GM21529 (cell line): ENCODE results near the gene OGDHL.
"Not testable (repeated sequence)": the region's sequence is repeated elsewhere in the genome, so short reads cannot be mapped to it uniquely, and the experiment has no call there.

Source experiments
- ATAC-seq: cut with Tn5 transposase; IDR thresholded peaks from one replicate; pipeline ENCODE4 v1.9.1; 2021; ENCODE audit not compliant: unreplicated experiment

Gene OGDHL

GRCh38 chr10:49756641-49757040 lies 5.5 kb downstream of the OGDHL start:
- ATAC-seq = no peak

GRCh38 chr10:49756031-49756430 lies 6.1 kb downstream of the OGDHL start:
- ATAC-seq = no peak

DNA sequence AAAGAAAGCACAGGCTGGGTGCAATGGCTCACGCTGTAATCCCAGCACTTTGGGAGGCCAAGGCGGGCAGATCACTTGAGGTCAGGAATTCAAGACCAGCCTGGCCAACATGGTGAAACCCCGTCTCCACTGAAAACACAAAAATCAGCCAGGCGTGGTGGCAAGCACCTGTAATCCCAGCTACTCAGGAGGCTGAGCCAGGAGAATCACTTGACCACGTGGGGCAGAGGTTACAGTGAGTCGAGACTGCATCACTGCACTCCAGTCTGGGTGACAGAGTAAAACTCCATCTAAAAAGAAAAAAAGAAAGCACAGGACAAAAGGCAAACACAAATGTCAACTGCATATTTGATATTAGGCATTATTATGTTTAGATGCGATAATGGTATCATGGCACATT lies 7.2 kb downstream of the OGDHL start:
- ATAC-seq = not testable (repeated sequence)

DNA sequence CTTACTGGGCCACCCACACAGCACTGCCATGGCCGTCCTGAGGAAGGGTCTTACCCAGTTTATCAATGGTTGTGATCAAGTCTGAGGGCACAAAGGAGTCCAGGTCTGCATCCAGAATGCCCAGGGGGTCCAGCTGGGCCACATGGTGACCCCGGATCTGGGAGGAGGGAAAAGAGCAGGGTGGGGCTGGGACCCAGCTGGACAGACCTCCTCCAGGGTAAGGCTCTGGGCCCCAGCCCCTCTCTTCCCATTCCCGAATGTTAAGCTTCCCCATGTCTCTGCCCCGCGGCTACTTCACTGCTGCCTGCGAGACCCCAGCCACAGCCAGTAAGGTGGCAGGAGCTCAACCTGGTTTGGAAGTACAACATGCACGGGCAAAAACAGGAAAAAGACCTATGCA lies 9.5 kb downstream of the OGDHL start:
- no peak for ATAC-seq

DNA sequence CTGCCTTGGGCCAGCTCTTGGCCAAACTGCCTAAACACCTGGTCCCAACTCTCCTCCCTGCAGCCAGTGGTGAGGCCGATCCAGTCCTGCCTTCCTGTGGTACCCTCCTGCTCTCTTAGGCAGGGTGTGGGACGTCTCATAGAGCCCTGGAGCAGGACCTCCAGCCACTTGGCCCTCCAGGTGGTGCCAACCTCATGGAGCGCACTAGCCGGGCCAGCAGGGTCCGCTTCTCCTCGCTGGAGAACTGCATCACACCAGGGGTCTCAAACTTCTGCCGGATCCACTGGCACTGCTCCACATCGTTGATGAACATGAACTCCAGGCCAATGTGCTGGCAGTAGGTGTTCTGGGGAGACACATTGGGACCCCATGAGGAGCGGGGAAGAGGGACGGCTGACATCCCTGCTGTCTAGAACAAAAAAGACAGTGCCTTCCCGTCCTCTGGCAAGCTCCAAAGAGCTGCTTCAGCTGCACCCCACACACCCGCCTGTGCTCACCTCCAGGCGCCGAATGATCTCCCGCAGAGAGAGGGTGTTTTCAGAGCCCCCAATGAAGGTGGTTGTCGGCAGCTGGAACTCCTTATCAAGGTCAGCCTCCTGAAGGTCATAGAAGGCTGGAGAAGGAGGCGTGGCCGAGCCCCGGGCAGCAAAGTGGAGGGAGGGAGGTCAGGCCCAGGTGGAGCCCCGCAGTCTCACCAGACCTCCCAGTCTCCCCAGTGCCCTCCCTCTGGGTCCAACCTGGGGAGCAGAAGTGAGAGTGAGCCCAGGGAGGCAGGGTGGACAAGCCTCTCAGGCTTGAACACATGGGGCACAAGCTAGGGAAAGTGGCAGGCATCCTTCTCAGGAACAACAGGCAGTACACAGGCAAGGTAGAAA lies 10.2 kb downstream of the OGDHL start:
- no peak for ATAC-seq

DNA sequence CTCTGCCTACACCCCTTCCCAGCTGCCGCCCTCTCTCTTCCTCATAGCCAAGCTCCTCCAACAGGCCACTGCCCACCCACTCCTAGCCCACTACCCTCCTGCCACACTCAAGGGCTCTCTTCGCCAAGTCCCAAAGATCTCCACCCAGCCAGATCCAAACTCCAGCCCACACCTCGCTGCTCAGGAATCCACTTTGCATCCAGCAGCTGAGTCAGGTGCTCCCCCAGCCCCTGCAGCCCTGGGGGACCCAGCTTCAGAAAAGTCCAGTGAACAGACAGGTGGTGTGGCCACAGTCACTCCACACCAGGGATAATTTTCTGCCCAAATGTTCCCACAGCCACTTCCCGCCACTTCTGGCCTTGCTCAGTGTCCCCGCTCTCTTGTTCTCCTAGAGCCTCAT lies 10.9 kb downstream of the OGDHL start:
- no peak for ATAC-seq

DNA sequence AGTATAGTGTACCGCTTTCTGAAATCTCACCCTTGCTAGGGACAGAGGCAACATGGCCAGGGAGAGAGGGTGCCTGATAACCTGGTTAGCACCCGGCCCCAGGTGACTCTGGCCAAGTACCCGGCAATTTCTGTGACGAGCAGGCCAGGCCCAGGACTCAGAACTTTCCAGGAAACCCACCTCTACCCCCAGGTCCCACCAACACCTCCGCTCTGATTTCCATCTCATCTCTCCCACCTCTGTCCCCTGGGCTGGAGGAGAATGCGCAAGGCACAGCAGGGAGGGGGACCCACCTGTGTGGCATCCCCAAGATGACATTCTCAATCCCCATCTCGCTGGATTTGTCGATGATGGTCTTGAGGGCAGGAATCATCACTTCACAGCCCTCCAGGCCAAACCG lies 11.6 kb downstream of the OGDHL start:
- no peak for ATAC-seq

GRCh38 chr10:49749556-49750491 lies 12.3 kb downstream of the OGDHL start:
- ATAC-seq = no peak

GRCh38 chr10:49749144-49749543 lies 13.0 kb downstream of the OGDHL start:
- no peak for ATAC-seq

DNA sequence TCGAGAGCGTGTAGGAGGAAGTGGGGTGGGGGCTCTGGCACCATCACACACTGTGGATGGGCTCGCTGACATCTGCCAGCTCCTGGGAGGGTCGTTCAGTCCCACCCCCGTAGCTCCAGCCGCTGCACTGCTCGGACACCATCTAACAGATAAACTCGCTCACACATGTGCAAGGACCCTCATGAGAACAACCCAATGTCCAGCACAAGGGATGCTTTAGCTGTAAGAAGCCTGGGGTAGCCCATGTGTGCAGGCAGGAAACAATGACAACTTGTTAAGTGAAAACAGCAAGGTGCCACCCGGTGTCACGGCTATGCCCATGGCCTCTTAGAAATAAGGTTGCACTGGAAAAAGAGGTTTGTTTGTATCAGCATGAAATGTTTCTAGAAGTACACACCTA lies 14.1 kb downstream of the OGDHL start:
- ATAC-seq = no peak

GRCh38 chr10:49747303-49747646 lies 14.8 kb downstream of the OGDHL start:
- ATAC-seq = no peak

DNA sequence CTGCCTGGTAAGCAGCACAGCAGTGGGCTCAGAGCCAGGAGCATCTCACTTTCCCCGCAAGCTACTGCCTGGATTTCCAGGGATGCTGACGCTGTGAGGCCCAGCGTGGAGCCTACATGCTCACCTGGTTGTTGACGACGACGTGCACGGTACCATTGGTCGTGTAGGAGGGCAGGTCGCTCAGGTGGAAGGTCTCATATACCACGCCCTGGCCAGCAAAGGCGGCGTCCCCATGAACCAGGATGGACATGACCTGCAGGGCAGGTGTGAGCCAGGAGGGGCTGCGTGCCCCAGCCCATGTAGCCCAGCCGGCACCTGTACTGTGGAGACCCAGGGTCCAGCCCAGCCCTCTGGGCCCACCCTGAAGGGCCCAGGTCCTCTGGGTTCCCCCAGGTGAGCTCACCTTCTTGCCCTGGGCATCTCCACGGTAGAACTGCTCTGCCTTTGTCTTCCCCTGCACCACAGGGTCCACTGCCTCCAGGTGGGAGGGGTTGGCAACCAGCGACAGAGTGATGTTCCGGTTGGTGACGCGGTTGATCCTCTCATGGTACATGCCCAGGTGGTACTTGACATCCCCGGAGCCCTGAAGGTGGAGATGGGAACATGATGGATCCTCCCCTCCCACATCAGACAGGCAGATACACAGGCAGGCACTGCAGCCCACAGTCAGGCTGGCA lies 15.4 kb downstream of the OGDHL start:
- no peak for ATAC-seq

- no peak for ATAC-seq
Observed at GRCh38 chr10:49745756-49746155, 16.4 kb downstream of the OGDHL start.

- no peak for ATAC-seq
Observed at GRCh38 chr10:49744924-49745605, 17.1 kb downstream of the OGDHL start.

GRCh38 chr10:49744091-49744685 lies 17.9 kb downstream of the OGDHL start:
- no peak for ATAC-seq

- ATAC-seq = no peak
Observed at GRCh38 chr10:49743464-49744075, 18.6 kb downstream of the OGDHL start.

GRCh38 chr10:49742683-49743463 lies 19.2 kb downstream of the OGDHL start:
- no peak for ATAC-seq

GRCh38 chr10:49741108-49741995 lies 20.8 kb downstream of the OGDHL start:
- ATAC-seq = no peak
